Measurements from ENCODE around the gene CCDC71L.
A peak's percentile ranks its signal among the peaks of the same experiment; 100 is the strongest.

The CCDC71L gene

GRCh38 chr7:106659963-106660861 lies 746 bp downstream of the CCDC71L start:
- DNase-seq (ENCODE audit: low read depth) = no peak
- peak overlapping the region; percentile 86 for H3K4me3 ChIP-seq (ENCODE audit: low read depth, low read length)

GRCh38 chr7:106659166-106659962 lies 1.6 kb downstream of the CCDC71L start:
- peak overlapping the region; percentile 86 for H3K4me3 ChIP-seq (ENCODE audit: low read depth, low read length)
- no peak for DNase-seq (ENCODE audit: low read depth)

GRCh38 chr7:106658316-106659165 lies 2.4 kb downstream of the CCDC71L start:
- peak overlapping the region; percentile 86 for H3K4me3 ChIP-seq (ENCODE audit: low read depth, low read length)
- no peak for DNase-seq (ENCODE audit: low read depth)

- no peak for DNase-seq (ENCODE audit: low read depth)
- no peak overlapping the region for H3K4me3 ChIP-seq (ENCODE audit: low read depth, low read length)
Measured at GRCh38 chr7:106657085-106657991, 3.6 kb downstream of the CCDC71L start.

- DNase-seq (ENCODE audit: low read depth) = no peak
- H3K4me3 ChIP-seq (ENCODE audit: low read depth, low read length) = no peak overlapping the region
Measured at GRCh38 chr7:106655703-106656498, 5.1 kb downstream of the CCDC71L start.

GRCh38 chr7:106653488-106653887 lies 7.5 kb downstream of the CCDC71L start:
- no peak overlapping the region for H3K4me3 ChIP-seq (ENCODE audit: low read depth, low read length)
- DNase-seq (ENCODE audit: low read depth) = no peak

- no peak for DNase-seq (ENCODE audit: low read depth)
- H3K4me3 ChIP-seq (ENCODE audit: low read depth, low read length) = no peak overlapping the region
Measured at GRCh38 chr7:106652909-106653308, 8.0 kb downstream of the CCDC71L start.

GRCh38 chr7:106652092-106652491 lies 8.9 kb downstream of the CCDC71L start:
- no peak for DNase-seq (ENCODE audit: low read depth)
- H3K4me3 ChIP-seq (ENCODE audit: low read depth, low read length) = no peak overlapping the region

- DNase-seq (ENCODE audit: low read depth) = no peak
- no peak overlapping the region for H3K4me3 ChIP-seq (ENCODE audit: low read depth, low read length)
Measured at GRCh38 chr7:106646256-106646655, 14.7 kb downstream of the CCDC71L start.

GRCh38 chr7:106644999-106645398 lies 16.0 kb downstream of the CCDC71L start:
- H3K4me3 ChIP-seq (ENCODE audit: low read depth, low read length) = no peak overlapping the region
- DNase-seq (ENCODE audit: low read depth) = no peak

- H3K4me3 ChIP-seq (ENCODE audit: low read depth, low read length) = no peak overlapping the region
- DNase-seq (ENCODE audit: low read depth) = no peak
Measured at GRCh38 chr7:106643216-106644000, 17.6 kb downstream of the CCDC71L start.

GRCh38 chr7:106641416-106641815 lies 19.5 kb downstream of the CCDC71L start:
- DNase-seq (ENCODE audit: low read depth) = no peak
- H3K4me3 ChIP-seq (ENCODE audit: low read depth, low read length) = no peak overlapping the region

GRCh38 chr7:106640368-106641141 lies 20.4 kb downstream of the CCDC71L start:
- no peak for DNase-seq (ENCODE audit: low read depth)
- H3K4me3 ChIP-seq (ENCODE audit: low read depth, low read length) = no peak overlapping the region

GRCh38 chr7:106639476-106640334 lies 21.3 kb downstream of the CCDC71L start:
- DNase-seq (ENCODE audit: low read depth) = no peak
- no peak overlapping the region for H3K4me3 ChIP-seq (ENCODE audit: low read depth, low read length)

- DNase-seq (ENCODE audit: low read depth) = no peak
- H3K4me3 ChIP-seq (ENCODE audit: low read depth, low read length) = no peak overlapping the region
Measured at GRCh38 chr7:106635411-106635810, 25.5 kb downstream of the CCDC71L start.

- no peak for DNase-seq (ENCODE audit: low read depth)
- H3K4me3 ChIP-seq (ENCODE audit: low read depth, low read length) = no peak overlapping the region
Measured at GRCh38 chr7:106634958-106635357, 26.0 kb downstream of the CCDC71L start.

Data from skeletal muscle cell (primary cell).